GM21367 (cell line): ENCODE data around the gene APLF.

ENCODE experiments used
- ATAC-seq: cut with Tn5 transposase; IDR thresholded peaks from one replicate; pipeline ENCODE4 v1.9.1; 2021; ENCODE audit not compliant: unreplicated experiment

Gene APLF

GRCh38 chr2:68467077-68467960, at the start of gene APLF, which contains the start of gene FBXO48:
Gene APLF (plus strand): TSS chr2:68467585. CDS start chr2:68467732, 147 bp downstream.
Gene FBXO48 (minus strand): TSS chr2:68467294. CDS start chr2:68465145, 2,149 bp downstream.
- peak; percentile 95 for ATAC-seq

- peak; percentile 49 for ATAC-seq
These were observed 49.5 kb upstream of the APLF start for GRCh38 chr2:68417926-68418325.

- no peak for ATAC-seq
These were observed 49.0 kb upstream of the APLF start for GRCh38 chr2:68418419-68418818.

- ATAC-seq: no peak
These were observed 48.5 kb upstream of the APLF start for GRCh38 chr2:68418855-68419254.

- no peak for ATAC-seq
These were observed 47.0 kb upstream of the APLF start for GRCh38 chr2:68420254-68420910.

GRCh38 chr2:68423966-68424650, 43.3 kb upstream of the APLF start:
- ATAC-seq: peak; percentile 63

GRCh38 chr2:68425503-68425902, 41.9 kb upstream of the APLF start:
- ATAC-seq: no peak

GRCh38 chr2:68426446-68426845, 40.9 kb upstream of the APLF start:
- ATAC-seq: no peak

GRCh38 chr2:68426848-68427579, 40.4 kb upstream of the APLF start:
- no peak for ATAC-seq

GRCh38 chr2:68428126-68428525, 39.3 kb upstream of the APLF start:
- no peak for ATAC-seq

GRCh38 chr2:68428746-68429145, 38.6 kb upstream of the APLF start:
- ATAC-seq: no peak

GRCh38 chr2:68429311-68429826, 38.0 kb upstream of the APLF start:
- no peak for ATAC-seq

GRCh38 chr2:68431316-68431972, 35.9 kb upstream of the APLF start:
- no peak for ATAC-seq

GRCh38 chr2:68432696-68433658, 34.4 kb upstream of the APLF start:
- no peak for ATAC-seq

- ATAC-seq: no peak
These were observed 32.4 kb upstream of the APLF start for GRCh38 chr2:68434981-68435380.

- no peak for ATAC-seq
These were observed 31.8 kb upstream of the APLF start for GRCh38 chr2:68435615-68436014.

GRCh38 chr2:68436270-68436669, 31.1 kb upstream of the APLF start:
- no peak for ATAC-seq

GRCh38 chr2:68438455-68439303, 28.7 kb upstream of the APLF start:
- ATAC-seq: no peak
